Measurements from ENCODE around the gene KRT86.
"Not testable (repeated sequence)": the region's sequence is repeated elsewhere in the genome, so short reads cannot be mapped to it uniquely, and the experiment has no call there.

Gene KRT86

DNA sequence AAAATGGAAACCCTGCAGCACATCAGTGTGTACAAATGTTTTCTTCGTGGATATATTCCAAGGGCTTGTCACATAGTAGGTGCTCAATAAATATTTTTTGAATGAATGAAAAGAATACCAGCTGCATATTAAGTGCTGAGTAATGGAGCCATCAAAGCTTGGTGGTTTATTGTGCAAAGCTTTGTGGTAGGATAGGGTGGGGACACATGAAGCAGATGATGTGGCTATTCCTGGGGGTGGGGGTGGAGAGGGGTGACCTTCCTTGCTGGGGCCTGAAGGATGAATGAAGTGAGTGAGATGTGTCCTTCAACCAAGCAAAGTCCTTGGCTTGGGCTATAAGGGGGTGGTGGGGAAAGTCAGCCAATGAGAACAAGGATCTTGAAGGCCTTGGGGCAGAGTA is 21.2 kb downstream of the KRT86 start:
- DNase-seq: no peak

- no peak for DNase-seq
These were observed 22.2 kb downstream of the KRT86 start for GRCh38 chr12:52296572-52297215.

- DNase-seq: no peak
These were observed 24.3 kb downstream of the KRT86 start for GRCh38 chr12:52298677-52299190.

DNA sequence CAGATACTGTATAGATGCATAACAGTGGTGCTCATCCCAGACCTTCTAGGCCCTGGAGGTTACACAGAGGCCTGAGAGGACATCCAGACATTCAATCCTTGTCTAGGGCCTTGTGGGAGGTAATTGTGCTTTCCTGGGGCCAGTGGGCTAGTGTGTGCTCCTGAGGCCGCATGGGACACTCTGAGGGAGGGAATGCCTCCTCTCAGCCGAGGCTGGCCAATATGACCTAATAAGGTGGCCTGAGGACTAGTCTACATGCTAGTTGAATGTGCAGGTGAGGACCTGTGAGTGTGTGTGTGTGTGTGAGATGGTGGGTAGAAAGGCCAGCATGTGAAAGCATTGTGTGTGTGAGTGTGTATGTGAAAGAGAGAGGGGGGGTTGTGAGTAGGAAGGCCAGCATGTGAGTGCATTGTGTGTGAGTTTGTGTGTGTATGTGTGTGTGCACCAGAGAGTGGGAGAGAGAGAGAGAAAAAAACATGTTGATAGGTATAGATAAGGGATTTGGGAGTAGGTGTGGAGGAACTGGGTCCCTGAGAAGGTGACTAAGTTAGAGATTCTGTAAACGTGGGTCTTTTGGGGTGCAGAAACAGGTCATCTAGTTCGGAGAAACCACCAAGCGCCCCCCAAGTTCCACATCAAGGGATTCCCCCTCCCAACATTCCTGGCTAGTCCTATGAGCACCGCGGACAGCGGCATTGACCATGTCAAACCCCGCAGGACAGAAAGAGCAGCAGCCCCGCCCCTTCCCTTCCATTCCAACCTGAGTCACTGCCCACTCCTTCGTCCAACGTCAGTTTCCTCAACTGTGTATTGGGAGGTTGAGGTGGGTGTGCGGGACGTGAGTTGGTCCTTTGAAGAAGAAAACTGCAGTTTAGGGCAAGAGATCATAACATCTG is 26.6 kb downstream of the KRT86 start:
- DNase-seq: no peak

GRCh38 chr12:52301721-52302120 is 27.3 kb downstream of the KRT86 start:
- DNase-seq: not testable (repeated sequence)

- DNase-seq: not testable (repeated sequence)
These were observed 27.9 kb downstream of the KRT86 start for GRCh38 chr12:52302242-52302914.

DNA sequence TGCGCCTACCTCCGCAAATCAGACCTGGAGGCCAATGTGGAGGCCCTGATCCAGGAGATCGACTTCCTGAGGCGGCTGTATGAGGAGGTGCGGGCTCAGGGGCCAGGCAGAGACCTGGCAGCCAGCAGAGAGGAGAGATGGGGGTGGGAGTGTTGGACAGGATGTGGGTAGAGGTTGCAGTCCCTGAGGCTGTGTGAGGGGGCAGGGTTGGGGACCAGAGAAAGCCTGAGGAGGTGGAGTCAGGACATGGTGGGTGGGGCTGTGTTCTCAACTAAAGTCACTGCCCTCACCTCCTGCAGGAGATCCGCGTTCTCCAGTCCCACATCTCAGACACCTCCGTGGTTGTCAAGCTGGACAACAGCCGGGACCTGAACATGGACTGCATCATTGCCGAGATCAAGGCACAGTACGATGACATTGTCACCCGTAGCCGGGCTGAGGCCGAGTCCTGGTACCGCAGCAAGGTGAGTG is 30.5 kb downstream of the KRT86 start:
- peak; percentile 52 for DNase-seq

DNA sequence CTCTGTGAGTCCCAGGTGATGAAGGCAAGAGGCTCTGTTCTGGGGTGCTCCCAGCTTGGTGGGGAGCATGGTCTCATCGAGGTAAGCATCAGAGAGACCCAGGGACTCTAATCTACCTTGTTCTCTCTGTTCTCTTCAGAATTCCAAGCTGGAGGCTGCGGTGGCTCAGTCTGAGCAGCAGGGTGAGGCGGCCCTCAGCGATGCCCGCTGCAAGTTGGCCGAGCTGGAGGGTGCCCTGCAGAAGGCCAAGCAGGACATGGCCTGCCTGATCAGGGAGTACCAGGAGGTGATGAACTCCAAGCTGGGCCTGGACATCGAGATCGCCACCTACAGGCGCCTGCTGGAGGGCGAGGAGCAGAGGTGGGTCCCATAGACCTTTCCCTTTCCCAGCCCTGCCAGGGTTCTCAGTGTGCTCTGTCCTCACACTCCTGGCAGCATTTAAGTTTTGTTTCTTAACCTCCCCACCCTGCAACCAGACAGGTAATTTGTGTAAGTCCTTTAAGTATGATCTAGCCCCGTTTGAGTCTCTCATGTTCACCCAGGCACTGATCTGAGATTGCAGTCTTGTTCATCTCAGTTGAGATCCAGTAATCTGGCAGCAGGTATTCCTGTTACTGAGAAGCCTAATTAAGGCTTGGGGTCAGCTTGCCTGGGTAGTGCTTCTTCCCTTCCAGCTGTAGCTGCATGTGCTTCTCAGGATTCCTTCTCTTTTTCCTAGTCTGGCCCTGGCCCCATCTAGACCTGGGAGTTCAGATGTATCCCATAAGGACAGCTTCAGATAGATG is 31.7 kb downstream of the KRT86 start:
- DNase-seq: no peak

GRCh38 chr12:52306731-52307130 is 32.3 kb downstream of the KRT86 start:
- DNase-seq: no peak

DNA sequence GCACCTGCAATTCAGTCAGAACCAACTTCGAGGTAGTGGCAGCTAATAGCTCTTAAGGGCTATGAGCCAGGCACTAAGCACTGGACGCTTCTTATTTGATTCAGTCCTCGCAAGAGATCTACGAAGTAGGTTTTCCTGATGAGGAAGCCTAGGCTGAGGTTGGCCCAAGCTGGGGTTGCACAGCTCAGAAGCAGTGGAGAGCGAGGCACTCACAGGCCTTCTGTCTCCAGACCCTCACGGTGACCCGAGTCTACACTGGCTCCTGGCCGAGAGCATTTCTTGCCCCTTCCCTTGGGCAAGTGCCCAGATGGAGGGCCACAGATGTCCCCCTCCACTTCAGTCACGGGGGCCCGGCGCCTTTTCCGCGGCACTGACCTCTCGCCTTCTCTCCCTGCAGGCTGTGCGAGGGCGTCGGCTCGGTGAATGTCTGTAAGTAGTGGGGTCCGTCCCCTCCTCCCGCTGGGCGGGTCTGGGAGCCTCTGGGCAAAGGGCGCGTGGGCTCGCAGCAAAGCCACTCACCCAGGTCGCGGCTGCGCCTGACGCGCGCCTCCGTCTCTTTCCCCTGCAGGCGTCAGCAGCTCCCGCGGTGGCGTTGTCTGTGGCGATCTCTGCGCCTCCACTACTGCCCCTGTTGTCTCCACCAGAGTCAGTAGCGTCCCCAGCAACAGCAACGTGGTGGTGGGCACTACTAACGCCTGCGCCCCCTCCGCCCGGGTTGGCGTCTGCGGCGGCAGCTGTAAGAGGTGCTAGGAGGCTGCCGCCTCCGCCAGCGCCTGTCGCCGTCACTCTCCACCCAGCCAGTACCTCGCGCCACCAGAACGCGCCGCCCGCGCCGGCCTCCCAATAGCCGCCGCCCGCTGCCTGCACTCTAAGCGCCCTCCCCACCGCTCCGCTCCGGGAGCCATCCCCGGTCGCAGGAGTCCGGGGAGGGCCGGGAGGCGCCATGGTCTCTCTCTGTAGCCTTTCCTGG is 33.7 kb downstream of the KRT86 start:
- DNase-seq: peak; percentile 67

GRCh38 chr12:52308806-52309425 is 34.5 kb downstream of the KRT86 start:
- no peak for DNase-seq

GRCh38 chr12:52310622-52311284 is 36.3 kb downstream of the KRT86 start:
- no peak for DNase-seq

DNA sequence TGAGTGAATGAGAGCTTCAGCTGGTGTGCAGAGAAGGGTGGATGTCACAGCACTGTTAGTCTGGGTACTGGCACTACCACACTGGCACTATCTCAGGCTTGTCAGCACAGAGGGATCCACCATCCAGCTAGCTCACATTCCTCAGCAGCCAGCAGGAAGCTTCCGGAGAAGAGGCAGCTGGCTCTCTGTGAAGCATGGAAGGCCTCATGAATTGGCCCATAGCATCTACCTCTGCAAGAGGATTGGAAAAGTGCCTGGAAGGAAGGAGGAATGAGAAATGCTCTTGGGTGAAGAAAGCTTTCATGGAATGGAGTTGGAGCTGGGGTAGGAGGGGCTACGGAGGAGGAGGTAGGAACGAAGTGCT is 36.8 kb downstream of the KRT86 start:
- no peak for DNase-seq

- no peak for DNase-seq
These were observed 37.6 kb downstream of the KRT86 start for GRCh38 chr12:52312086-52312485.

DNA sequence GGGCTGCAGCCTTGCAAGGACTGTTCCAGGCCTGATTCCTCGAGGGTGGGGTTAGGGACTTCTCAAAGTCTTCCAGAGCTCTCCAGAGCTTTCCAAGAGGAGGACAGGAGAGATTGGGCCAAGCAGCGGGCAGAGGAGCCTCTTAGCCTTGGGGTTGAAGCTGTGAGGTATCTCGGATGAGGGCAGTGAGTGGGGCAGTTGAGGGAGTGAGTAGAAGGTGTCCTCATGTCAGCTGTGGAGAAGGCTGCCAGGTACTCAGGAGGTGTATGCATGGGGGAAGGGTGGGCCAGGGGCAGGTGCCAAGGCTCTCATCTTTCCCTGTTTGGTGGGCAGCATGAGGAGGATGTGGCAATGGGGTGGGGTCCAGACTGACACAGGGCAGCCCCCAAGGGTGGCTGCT is 39.0 kb downstream of the KRT86 start:
- no peak for DNase-seq

GRCh38 chr12:52313926-52314325 is 39.5 kb downstream of the KRT86 start:
- DNase-seq: no peak

DNA sequence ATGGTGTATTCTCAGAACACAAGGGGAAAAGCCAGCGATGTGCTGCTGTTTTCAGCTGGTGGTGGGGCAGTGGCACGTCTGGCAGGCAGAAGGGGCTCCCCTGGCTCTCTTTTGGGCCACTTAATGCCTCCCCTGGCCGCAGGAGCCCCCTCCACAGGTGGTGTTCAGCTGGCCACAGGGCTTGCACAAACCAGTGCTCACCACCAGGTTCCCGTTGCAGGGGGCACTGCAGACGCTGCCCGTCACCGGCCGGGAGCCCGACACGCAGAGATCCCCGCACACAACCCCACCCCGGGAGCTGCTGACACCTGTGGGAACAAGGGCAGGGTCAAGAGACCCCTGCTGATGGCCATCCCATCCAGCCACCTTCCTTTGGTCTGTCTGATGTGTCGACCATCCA is 40.1 kb downstream of the KRT86 start:
- DNase-seq: no peak

DNA sequence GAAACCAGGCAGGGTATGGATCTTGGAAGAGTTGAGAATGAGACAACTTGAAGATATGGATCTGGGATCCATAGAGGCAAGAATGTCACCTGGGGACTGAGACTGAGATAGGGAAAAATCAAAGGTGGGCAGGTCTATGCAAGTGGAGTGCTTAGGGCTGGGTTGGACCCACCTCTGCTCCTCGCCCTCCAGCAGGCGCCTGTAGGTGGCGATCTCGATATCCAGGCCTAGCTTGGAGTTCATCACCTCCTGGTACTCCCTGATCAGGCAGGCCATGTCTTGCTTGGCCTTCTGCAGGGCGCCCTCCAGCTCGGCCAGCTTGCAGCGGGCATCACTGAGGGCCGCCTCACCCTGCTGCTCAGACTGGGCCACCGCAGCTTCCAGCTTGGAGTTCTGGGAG is 41.3 kb downstream of the KRT86 start:
- peak; percentile 66 for DNase-seq

DNA sequence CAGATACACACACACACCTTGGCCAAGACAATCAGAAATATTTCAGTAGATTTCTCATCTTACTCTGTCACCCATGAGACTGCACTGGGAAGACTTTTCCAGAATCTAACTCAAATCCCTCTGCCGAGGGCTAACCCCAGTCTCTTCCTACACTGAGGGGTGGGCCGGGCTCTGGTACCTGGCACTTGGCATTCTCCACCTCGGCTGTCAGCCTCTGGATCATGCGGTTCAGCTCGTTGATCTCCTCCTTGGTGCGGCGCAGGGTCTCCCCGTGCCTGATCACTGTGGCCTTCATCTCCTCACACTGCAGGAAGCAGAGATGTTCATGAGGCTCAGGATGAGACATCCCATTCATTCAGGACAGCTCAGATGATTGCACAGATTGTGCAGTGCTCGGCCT is 41.8 kb downstream of the KRT86 start:
- DNase-seq: no peak

DNA sequence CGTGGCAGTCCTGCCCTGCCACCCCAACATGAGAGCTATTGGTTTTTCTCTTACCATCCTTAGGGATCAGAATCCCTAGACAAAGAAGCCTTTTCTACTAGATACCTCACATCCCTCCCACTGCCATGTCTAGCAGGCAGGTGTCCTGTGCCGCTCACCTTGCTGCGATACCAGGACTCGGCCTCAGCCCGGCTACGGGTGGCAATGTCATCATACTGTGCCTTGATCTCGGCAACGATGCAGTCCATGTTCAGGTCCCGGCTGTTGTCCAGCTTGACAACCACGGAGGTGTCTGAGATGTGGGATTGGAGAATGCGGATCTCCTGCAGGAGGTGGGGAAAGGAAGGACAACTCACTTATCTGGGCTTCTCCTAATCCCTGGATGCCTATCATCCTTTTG is 42.3 kb downstream of the KRT86 start:
- DNase-seq: no peak

Measured in stimulated activated CD8-positive, alpha-beta memory T cell treated with anti-CD3 and anti-CD28 coated beads, Interleukin-4, amount 100 ng/mL, for 48 hours (primary cell).